Mammary epithelial cell (primary cell): ENCODE results near the gene JAG1.

Source experiments
- CTCF ChIP-seq, 2 donors: IDR thresholded peaks in 1 of 2; conservative IDR thresholded peaks in 1 of 2; 2 replicates each; pipeline ENCODE4 v1.5.1; 2011 to 2012; ENCODE audit warnings: inconsistent platforms in 2 of 2, low read length in 2 of 2, mild to moderate bottlenecking in 2 of 2, control low read depth in 1 of 2, low read depth in 1 of 2; ENCODE audit not compliant: insufficient read depth in 1 of 2; ENCODE audit errors: extremely low read depth in 1 of 2
- EZH2 ChIP-seq: IDR thresholded peaks from 2 replicates; pipeline ENCODE4 v1.6.1; 2012; ENCODE audit warnings: low read length, inconsistent platforms, borderline replicate concordance

GRCh38 chr20:10605547-10606195 is 68.1 kb downstream of the JAG1 start:
- TF ChIP-seq CTCF (conservative IDR thresholded peaks at IDR 0.05 in 1 of 2, IDR thresholded peaks at IDR 0.05 in 1 of 2; ENCODE audit: extremely low read depth in 1 of 2, insufficient read depth in 1 of 2, low read depth in 1 of 2, low read length in 2 of 2) (no peak), EZH2 (no peak)
